ENCODE data around the gene RCL1.
"Not testable (repeated sequence)": the region's sequence is repeated elsewhere in the genome, so short reads cannot be mapped to it uniquely, and the experiment has no call there.

RCL1 gene

GRCh38 chr9:4784403-4784802, 8.3 kb upstream of the RCL1 start:
- DNase-seq, result no peak

- DNase-seq, result no peak
Observed at GRCh38 chr9:4786599-4786998, 6.1 kb upstream of the RCL1 start.

GRCh38 chr9:4787876-4788275, 4.9 kb upstream of the RCL1 start:
- no peak for DNase-seq

- no peak for DNase-seq
Observed at GRCh38 chr9:4788703-4789102, 4.0 kb upstream of the RCL1 start.

GRCh38 chr9:4792054-4792571, 631 bp upstream of the RCL1 start:
- no peak for DNase-seq

GRCh38 chr9:4793459-4794395, 983 bp downstream of the RCL1 start:
- peak in 1 of 2 donors; percentile 4 for DNase-seq

GRCh38 chr9:4794691-4795090, 1.9 kb downstream of the RCL1 start:
- no peak for DNase-seq

GRCh38 chr9:4795108-4795507, 2.4 kb downstream of the RCL1 start:
- DNase-seq, result not testable (repeated sequence)

GRCh38 chr9:4796530-4796929, 3.8 kb downstream of the RCL1 start:
- no peak for DNase-seq

GRCh38 chr9:4796988-4797853, 4.5 kb downstream of the RCL1 start:
- peak in 1 of 2 donors; percentile 34 for DNase-seq

- no peak for DNase-seq
Observed at GRCh38 chr9:4797854-4798150, 5.1 kb downstream of the RCL1 start.

GRCh38 chr9:4798281-4799032, 5.7 kb downstream of the RCL1 start:
- DNase-seq, result no peak

- no peak for DNase-seq
Observed at GRCh38 chr9:4799033-4799430, 6.3 kb downstream of the RCL1 start.

GRCh38 chr9:4799775-4800174, 7.0 kb downstream of the RCL1 start:
- DNase-seq, result no peak

- no peak for DNase-seq
Observed at GRCh38 chr9:4801156-4801555, 8.4 kb downstream of the RCL1 start.

GRCh38 chr9:4803670-4804530, 11.2 kb downstream of the RCL1 start:
- DNase-seq, result no peak

GRCh38 chr9:4804531-4805016, 11.8 kb downstream of the RCL1 start:
- DNase-seq, result no peak

GRCh38 chr9:4805191-4805918, 12.6 kb downstream of the RCL1 start:
- DNase-seq, result no peak

GRCh38 chr9:4810565-4810964, 17.8 kb downstream of the RCL1 start:
- DNase-seq, result no peak

GRCh38 chr9:4811824-4812223, 19.1 kb downstream of the RCL1 start:
- DNase-seq, result no peak

- DNase-seq, result no peak
Observed at GRCh38 chr9:4812858-4813257, 20.1 kb downstream of the RCL1 start.
